Right ventricle myocardium inferior (tissue), 1 donor: ENCODE results near the gene NDUFA11. TPM values are rescaled to one million over a fixed set of nuclear protein-coding genes. Genes with fewer than 3 reads are reported as not detected.

Experiments used
- ATAC-seq: fragments of 200-7000 bp; cut with Tn5 transposase; one replicate; pipeline ENCODE4 v1.9.1; 2020; ENCODE audit warnings: mild to moderate bottlenecking, moderate library complexity
- DNase-seq: peaks from one replicate; pipeline ENCODE4 v3.0.0; 2021; ENCODE audit errors: missing footprints
- intact Hi-C: fragments of 100-400 bp; cut with DNase I; formaldehyde crosslinking; loops from one replicate; pipeline ENCODE4 v1.11.0; 2022
- total RNA-seq: library from RNA; stranded (reverse); fragmentation: NEBNext Ultra II Directional; extraction: Animal tissue kit (Norgen Biotek cat#: 25700); gene quantifications from one replicate; pipeline ENCODE4 v1.2.1, GENCODE V29; 2021
- donor health status: DM: no; HTN: yes; CAD: no; lungs with severe emphysema.

NDUFA11 gene
- total RNA-seq, 1 donor from 2014 or later, result 571 TPM

- ATAC-seq, result no peak
- intact Hi-C loops, result no loop called here
- no peak for DNase-seq
Measured at GRCh38 chr19:5915782-5916165, 12.2 kb upstream of the NDUFA11 start.

GRCh38 chr19:5914946-5915781, 11.6 kb upstream of the NDUFA11 start:
- intact Hi-C loops, result no loop called here
- ATAC-seq, result peak; percentile 8

GRCh38 chr19:5914358-5914774, 10.8 kb upstream of the NDUFA11 start:
- ATAC-seq (no peak), DNase-seq (no peak)

More at GRCh38 chr19:5914946-5915781, 11.6 kb upstream of the NDUFA11 start:
- no peak for DNase-seq

GRCh38 chr19:5913739-5914357, 10.3 kb upstream of the NDUFA11 start, which contains the start of gene CAPS:
CAPS (plus strand) TSS chr19:5914254; CDS start chr19:5914407, 153 bp downstream.
- intact Hi-C loops, result no loop called here
- no peak for DNase-seq
- peak; percentile 57 for ATAC-seq

More at GRCh38 chr19:5914358-5914774, 10.8 kb upstream of the NDUFA11 start:
- intact Hi-C loops, result no loop called here

- intact Hi-C loops, result no loop called here
- ATAC-seq, result no peak
- no peak for DNase-seq
Measured at GRCh38 chr19:5911366-5911765, 7.8 kb upstream of the NDUFA11 start.

- DNase-seq, result no peak
- intact Hi-C loops, result no loop called here
- ATAC-seq, result no peak
Measured at GRCh38 chr19:5910638-5910907, 7.0 kb upstream of the NDUFA11 start.

- intact Hi-C loops, result loop anchor here (5.0 kb wide), 1 partner anchor 38 kb away; no protein-coding TSS in a partner anchor
- ATAC-seq (no peak), DNase-seq (no peak)
Measured at GRCh38 chr19:5908773-5909442, 5.3 kb upstream of the NDUFA11 start.

- ATAC-seq (no peak), DNase-seq (no peak)
- intact Hi-C loops, result loop anchor here (5.0 kb wide), 1 partner anchor 40 kb away; no protein-coding TSS in a partner anchor
Measured at GRCh38 chr19:5907241-5907640, 3.7 kb upstream of the NDUFA11 start.

GRCh38 chr19:5905114-5905778, 1.7 kb upstream of the NDUFA11 start:
- ATAC-seq (no peak), DNase-seq (no peak)
- intact Hi-C loops, result loop anchor here (5.0 kb wide), 1 partner anchor 42 kb away; no protein-coding TSS in a partner anchor

GRCh38 chr19:5904352-5905113, 943 bp upstream of the NDUFA11 start, which contains the start of gene VMAC:
VMAC (plus strand) TSS chr19:5904872; CDS start chr19:5904891, 19 bp downstream.
- intact Hi-C loops, result loop anchor here (1.0 to 5.0 kb wide), 3 partner anchors 43 to 469 kb away; no protein-coding TSS in a partner anchor
- peak; percentile 100 for DNase-seq
- ATAC-seq, result peak; percentile 87

GRCh38 chr19:5903056-5903623, 450 bp downstream of the NDUFA11 start:
- intact Hi-C loops, result loop anchor here (5.0 kb wide), 1 partner anchor 64 kb away; no protein-coding TSS in a partner anchor

GRCh38 chr19:5900976-5901375, 2.6 kb downstream of the NDUFA11 start:
- intact Hi-C loops, result loop anchor here (5.0 kb wide), 1 partner anchor 66 kb away; no protein-coding TSS in a partner anchor

More at GRCh38 chr19:5903056-5903623, 450 bp downstream of the NDUFA11 start:
- no peak for DNase-seq
- ATAC-seq, result no peak

GRCh38 chr19:5899728-5900526, 3.7 kb downstream of the NDUFA11 start:
- intact Hi-C loops, result loop anchor here (5.0 kb wide), 1 partner anchor 67 kb away; no protein-coding TSS in a partner anchor
- DNase-seq, result no peak
- ATAC-seq, result no peak

More at GRCh38 chr19:5900976-5901375, 2.6 kb downstream of the NDUFA11 start:
- DNase-seq, result no peak
- no peak for ATAC-seq

GRCh38 chr19:5897189-5897969, 6.2 kb downstream of the NDUFA11 start:
- intact Hi-C loops, result no loop called here
- no peak for DNase-seq
- no peak for ATAC-seq

GRCh38 chr19:5896365-5897076, 7.1 kb downstream of the NDUFA11 start:
- ATAC-seq, result no peak
- no peak for DNase-seq
- intact Hi-C loops, result no loop called here
